H9 (cell line): ENCODE measurements around the gene ZSWIM9. TPM values are rescaled to one million over a fixed set of nuclear protein-coding genes. Genes with fewer than 3 reads are reported as not detected.

Experiments
- DNase-seq: peaks from one replicate; pipeline ENCODE4 v3.0.0-alpha.2; 2017
- H2AFZ ChIP-seq: one replicate; pipeline ENCODE4 v1.6.1; 2013; ENCODE audit warnings: mild to moderate bottlenecking, low read length, control low read depth, moderate library complexity
- H2AK5ac ChIP-seq: 2 replicates; pipeline ENCODE4 v1.6.1; 2013; ENCODE audit warnings: low read length, control low read depth, mixed read lengths; ENCODE audit not compliant: insufficient read length
- H2BK120ac ChIP-seq: one replicate; pipeline ENCODE4 v1.6.1; 2013; ENCODE audit warnings: low read depth, mild to moderate bottlenecking, low read length, control low read depth, inconsistent platforms; ENCODE audit not compliant: poor library complexity, severe bottlenecking
- H2BK12ac ChIP-seq: 2 replicates; pipeline ENCODE4 v1.6.1; 2013; ENCODE audit warnings: low read length, control low read depth, mixed read lengths, low read depth; ENCODE audit not compliant: insufficient read length
- H2BK15ac ChIP-seq: 2 replicates; pipeline ENCODE4 v1.6.1; 2013; ENCODE audit warnings: low read depth, low read length, control low read depth
- H2BK20ac ChIP-seq: one replicate; pipeline ENCODE4 v1.6.1; 2013; ENCODE audit warnings: low read depth, mild to moderate bottlenecking, low read length, control low read depth, inconsistent platforms; ENCODE audit not compliant: poor library complexity, severe bottlenecking
- H2BK5ac ChIP-seq: 2 replicates; pipeline ENCODE4 v1.6.1; 2013; ENCODE audit warnings: low read length, control low read depth, mixed read lengths; ENCODE audit not compliant: insufficient read length
- H3K14ac ChIP-seq: 2 replicates; pipeline ENCODE4 v1.6.1; 2013; ENCODE audit warnings: low read length, control low read depth; ENCODE audit not compliant: insufficient read depth
- H3K18ac ChIP-seq: 2 replicates; pipeline ENCODE4 v1.6.1; 2013; ENCODE audit warnings: low read depth, mild to moderate bottlenecking, mixed read lengths, low read length, control low read depth; ENCODE audit not compliant: insufficient read length
- H3K23ac ChIP-seq: 2 replicates; pipeline ENCODE4 v1.6.1; 2013; ENCODE audit warnings: low read length, control low read depth, mixed read lengths, low read depth; ENCODE audit not compliant: insufficient read length
- H3K23me2 ChIP-seq: 2 replicates; pipeline ENCODE4 v1.6.1; 2013; ENCODE audit warnings: low read depth, mild to moderate bottlenecking, mixed read lengths, low read length, control low read depth; ENCODE audit not compliant: insufficient read length, poor library complexity, severe bottlenecking
- H3K27ac ChIP-seq: 2 replicates; pipeline ENCODE4 v1.5.1; 2013; ENCODE audit warnings: low read length, control low read depth, mixed read lengths, low read depth; ENCODE audit not compliant: insufficient read length
- H3K27me3 ChIP-seq: 2 replicates; pipeline ENCODE4 v1.6.1; 2013; ENCODE audit warnings: low read length, control low read depth, inconsistent platforms; ENCODE audit not compliant: insufficient read depth
- H3K4ac ChIP-seq: 2 replicates; pipeline ENCODE4 v1.6.1; 2013; ENCODE audit warnings: low read depth, mild to moderate bottlenecking, control low read depth, inconsistent platforms, low read length, moderate library complexity
- H3K4me1 ChIP-seq: 2 replicates; pipeline ENCODE4 v1.6.1; 2013; ENCODE audit warnings: low read length, control low read depth, inconsistent platforms; ENCODE audit not compliant: insufficient read depth
- H3K4me2 ChIP-seq: 2 replicates; pipeline ENCODE4 v1.6.1; 2013; ENCODE audit warnings: low read length, control low read depth, mixed read lengths; ENCODE audit not compliant: insufficient read length, insufficient read depth
- H3K56ac ChIP-seq: 2 replicates; pipeline ENCODE4 v1.6.1; 2013; ENCODE audit warnings: low read depth, mild to moderate bottlenecking, mixed read lengths, low read length, control low read depth; ENCODE audit not compliant: insufficient read length
- H3K79me1 ChIP-seq: 2 replicates; pipeline ENCODE4 v1.6.1; 2013; ENCODE audit warnings: low read depth, mild to moderate bottlenecking, moderate library complexity, low read length, control low read depth, inconsistent platforms; ENCODE audit not compliant: insufficient read depth, poor library complexity, severe bottlenecking
- H3K79me2 ChIP-seq: 2 replicates; pipeline ENCODE4 v1.6.1; 2013; ENCODE audit warnings: low read length, control low read depth, inconsistent platforms; ENCODE audit not compliant: insufficient read depth
- H3K9ac ChIP-seq: 2 replicates; pipeline ENCODE4 v1.6.1; 2013; ENCODE audit warnings: low read length, control low read depth, mixed read lengths; ENCODE audit not compliant: insufficient read length; ENCODE audit errors: extremely low read depth
- H3K9me3 ChIP-seq: one replicate; pipeline ENCODE4 v1.6.1; 2013; ENCODE audit warnings: low read depth, low read length, inconsistent platforms; ENCODE audit not compliant: control insufficient read depth
- H3T11ph ChIP-seq: one replicate; pipeline ENCODE4 v1.6.1; 2013; ENCODE audit warnings: mild to moderate bottlenecking, low read length, control low read depth, inconsistent platforms
- H4K20me1 ChIP-seq: one replicate; pipeline ENCODE4 v1.6.1; 2013; ENCODE audit not compliant: control insufficient read depth, insufficient read length, insufficient read depth
- H4K5ac ChIP-seq: 2 replicates; pipeline ENCODE4 v1.6.1; 2013; ENCODE audit warnings: low read depth, mild to moderate bottlenecking, mixed read lengths, low read length, control low read depth; ENCODE audit not compliant: insufficient read length
- H4K8ac ChIP-seq: replicated peaks from 2 replicates; pipeline ENCODE4 v1.6.1; 2013; ENCODE audit warnings: low read length, control low read depth, mixed read lengths, low read depth; ENCODE audit not compliant: insufficient read length
- H4K91ac ChIP-seq: 2 replicates; pipeline ENCODE4 v1.6.1; 2013; ENCODE audit warnings: low read depth, mild to moderate bottlenecking, moderate library complexity, mixed read lengths, low read length, control low read depth; ENCODE audit not compliant: insufficient read length
- H3K27ac Mint-ChIP-seq, 3 experiments: 2 replicates in 2 of 3; 3 replicates in 1 of 3; pipeline ENCODE4 v1.8.0; 2020 to 2021; ENCODE audit warnings: mixed read lengths in 3 of 3, mild to moderate bottlenecking in 1 of 3, moderate library complexity in 1 of 3
- H3K27me3 Mint-ChIP-seq: 2 replicates; pipeline ENCODE4 v1.8.0; 2021; ENCODE audit warnings: low read depth, mild to moderate bottlenecking, moderate library complexity, mixed read lengths
- H3K36me3 Mint-ChIP-seq, 3 experiments: 2 replicates in 2 of 3; 3 replicates in 1 of 3; pipeline ENCODE4 v1.8.0; 2020 to 2021; ENCODE audit warnings: low read depth in 3 of 3, mixed read lengths in 3 of 3; ENCODE audit not compliant: insufficient read depth in 1 of 3
- H3K4me1 Mint-ChIP-seq, 2 experiments: 2 replicates each; pipeline ENCODE4 v1.8.0; 2020; ENCODE audit warnings: mixed read lengths in 2 of 2
- H3K4me3 Mint-ChIP-seq, 2 experiments: 2 replicates in 1 of 2; 3 replicates in 1 of 2; pipeline ENCODE4 v1.8.0; 2020 to 2021; ENCODE audit warnings: mild to moderate bottlenecking in 2 of 2, mixed read lengths in 2 of 2, moderate library complexity in 1 of 2
- H3K9me3 Mint-ChIP-seq, 2 experiments: 2 replicates in 1 of 2; 3 replicates in 1 of 2; pipeline ENCODE4 v1.8.0; 2020; ENCODE audit warnings: mild to moderate bottlenecking in 2 of 2, mixed read lengths in 2 of 2, moderate library complexity in 1 of 2
- CTCF ChIP-seq: fragments of 200-600 bp; sonication (generic); conservative IDR thresholded peaks from 3 replicates; pipeline ENCODE4 v1.8.0; 2021; ENCODE audit warnings: antibody characterized with exemption, mild to moderate bottlenecking
- WGBS: extraction: QIAGEN DNeasy Blood & Tissue Kit; methylation state at CpG from one replicate; pipeline ENCODE4 v1.1.7; 2013; ENCODE audit warnings: missing lambda C conversion rate, low lambda C conversion rate, mixed read lengths; ENCODE audit not compliant: insufficient read length; ENCODE audit errors: extremely low coverage; 5-methylcytosine and 5-hydroxymethylcytosine counted together
- total RNA-seq: library from RNA; stranded (reverse); gene quantifications from 2 replicates; pipeline ENCODE4 v1.2.1, GENCODE V29; 2021

ZSWIM9 gene
- total RNA-seq, 1 experiment from 2014 or later = 8.9 TPM

- H3K56ac ChIP-seq = no peak overlapping the region
- no peak overlapping the region for H3K23ac ChIP-seq
- H3K79me2 ChIP-seq = no peaks in the 10 kb centered on the region
- H4K20me1 ChIP-seq = no peaks in the 10 kb centered on the region
- H3K27ac ChIP-seq = peak overlapping the region; percentile 27
- Mint-ChIP-seq H3K4me1 (no peaks in the 10 kb centered on the region), H3K4me3 (no peak overlapping the region), H3K27ac (no peak overlapping the region), H3K36me3 (no peaks in the 10 kb centered on the region; a peak in 1 of 7 replicates), H3K27me3 (peaks cover 2% of the 10 kb centered on the region; the same call in 1 of the 2 replicates), H3K9me3 (peaks cover 0 to 2% of the 10 kb centered on the region in 2 experiments; a peak in 1 of 5 replicates)
- TF ChIP-seq CTCF = no peak
- H3K4me1 ChIP-seq = 0 out of 2 replicates have a peak, but pooled peaks cover 2% of the 10 kb centered on the region
- no peak overlapping the region for H3K14ac ChIP-seq
- H3K79me1 ChIP-seq = no peaks in the 10 kb centered on the region
- no peak overlapping the region for H3T11ph ChIP-seq
- no peak overlapping the region for H3K18ac ChIP-seq
- H4K91ac ChIP-seq = no peak overlapping the region
- no peaks in the 10 kb centered on the region for H3K23me2 ChIP-seq
- no peaks in the 10 kb centered on the region for H3K27me3 ChIP-seq
- peak overlapping the region; percentile 49 for H3K9ac ChIP-seq
- no peak overlapping the region for H2AK5ac ChIP-seq
- H2BK5ac ChIP-seq = no peak overlapping the region
- no CpG with 5 or more reads among the region's 34 CpGs for WGBS
- no peak overlapping the region for H2BK12ac ChIP-seq
- no peak overlapping the region for H2BK20ac ChIP-seq
- peak; percentile 100 for DNase-seq
- no peak overlapping the region for H4K5ac ChIP-seq
- peak overlapping the region; percentile 68 for H3K4me2 ChIP-seq
- no peak overlapping the region for H3K4ac ChIP-seq
- no peaks in the 10 kb centered on the region for H3K9me3 ChIP-seq
- no peak overlapping the region for H2AFZ ChIP-seq
- no peak overlapping the region for H4K8ac ChIP-seq
- H2BK120ac ChIP-seq = no peak overlapping the region
- no peak overlapping the region for H2BK15ac ChIP-seq
These were observed 33.5 kb downstream of the ZSWIM9 start for GRCh38 chr19:48203794-48204628.
